NCI-H1436 (cell line): ENCODE data around the gene GPLD1.
"Not testable (repeated sequence)": the region's sequence is repeated elsewhere in the genome, so short reads cannot be mapped to it uniquely, and the experiment has no call there.

Experiments
- DNase-seq: peaks from one replicate; lab custom pipeline; 2025; lab: John Stamatoyannopoulos, UW

The GPLD1 gene

GRCh38 chr6:24410622-24411021 is 78.8 kb downstream of the GPLD1 start:
- no peak for DNase-seq

GRCh38 chr6:24408719-24409410 is 80.5 kb downstream of the GPLD1 start:
- no peak for DNase-seq

GRCh38 chr6:24405262-24405661 is 84.1 kb downstream of the GPLD1 start:
- DNase-seq = no peak

GRCh38 chr6:24403501-24403824 is 85.9 kb downstream of the GPLD1 start:
- DNase-seq = peak; percentile 6

GRCh38 chr6:24402697-24403500 is 86.5 kb downstream of the GPLD1 start, which contains the start of gene MRS2:
Gene MRS2, plus strand, starts transcription at chr6:24402936. Its CDS starts 111 bp downstream, at chr6:24403047.
- DNase-seq = peak; percentile 80

- DNase-seq = no peak
Measured at GRCh38 chr6:24401458-24401857, 87.9 kb downstream of the GPLD1 start.

GRCh38 chr6:24400045-24401039 is 89.0 kb downstream of the GPLD1 start:
- DNase-seq = not testable (repeated sequence)

GRCh38 chr6:24397631-24398030 is 91.7 kb downstream of the GPLD1 start:
- no peak for DNase-seq

GRCh38 chr6:24396824-24397223 is 92.6 kb downstream of the GPLD1 start:
- DNase-seq = no peak

- no peak for DNase-seq
Measured at GRCh38 chr6:24394780-24395437, 94.5 kb downstream of the GPLD1 start.

GRCh38 chr6:24394061-24394779 is 95.2 kb downstream of the GPLD1 start:
- DNase-seq = no peak

GRCh38 chr6:24391756-24392405 is 97.5 kb downstream of the GPLD1 start:
- DNase-seq = no peak

- DNase-seq = no peak
Measured at GRCh38 chr6:24391208-24391607, 98.2 kb downstream of the GPLD1 start.

- DNase-seq = no peak
Measured at GRCh38 chr6:24387818-24388217, 101.6 kb downstream of the GPLD1 start.

- no peak for DNase-seq
Measured at GRCh38 chr6:24385536-24386269, 103.7 kb downstream of the GPLD1 start.

- DNase-seq = not testable (repeated sequence)
Measured at GRCh38 chr6:24384369-24385130, 104.8 kb downstream of the GPLD1 start.

GRCh38 chr6:24382891-24383494 is 106.4 kb downstream of the GPLD1 start:
- DNase-seq = not testable (repeated sequence)

GRCh38 chr6:24382220-24382540 is 107.2 kb downstream of the GPLD1 start:
- no peak for DNase-seq
